Smooth muscle cell (in vitro differentiated cells): ENCODE measurements around the gene PPFIA4. TPM values are rescaled to one million over a fixed set of nuclear protein-coding genes. Genes with fewer than 3 reads are reported as not detected.
A peak's percentile ranks its signal among the peaks of the same experiment; 100 is the strongest.

ENCODE experiments used
- DNase-seq: peaks from one replicate; lab custom pipeline; 2025; ENCODE audit not compliant: unreplicated experiment; lab: John Stamatoyannopoulos, UW
- H2AFZ ChIP-seq: fragments of 200-600 bp; sonication (generic); 2 replicates; pipeline ENCODE4 v1.6.0; 2016; ENCODE audit warnings: antibody characterized with exemption, low read depth, mild to moderate bottlenecking
- H3F3A ChIP-seq: fragments of 200-600 bp; sonication (generic); 2 replicates; pipeline ENCODE4 v1.6.0; 2017; ENCODE audit warnings: antibody characterized with exemption, low read depth
- H3K27ac ChIP-seq: fragments of 200-600 bp; sonication (generic); 2 replicates; pipeline ENCODE4 v1.5.1; 2016; ENCODE audit warnings: low read depth, mild to moderate bottlenecking
- H3K27me3 ChIP-seq: fragments of 200-600 bp; sonication (generic); 2 replicates; pipeline ENCODE4 v1.6.1; 2016; ENCODE audit warnings: low read depth, mild to moderate bottlenecking
- H3K36me3 ChIP-seq: fragments of 200-600 bp; sonication (generic); 2 replicates; pipeline ENCODE4 v1.5.1; 2016; ENCODE audit warnings: low read depth
- H3K4me1 ChIP-seq: fragments of 200-600 bp; sonication (generic); 2 replicates; pipeline ENCODE4 v1.5.1; 2016; ENCODE audit warnings: low read depth
- H3K4me2 ChIP-seq: fragments of 200-600 bp; sonication (generic); 2 replicates; pipeline ENCODE4 v1.6.0; 2016; ENCODE audit warnings: mild to moderate bottlenecking
- H3K4me3 ChIP-seq: fragments of 200-600 bp; sonication (generic); 2 replicates; pipeline ENCODE4 v1.5.1; 2016; ENCODE audit warnings: mild to moderate bottlenecking
- H3K79me2 ChIP-seq: fragments of 200-600 bp; sonication (generic); 2 replicates; pipeline ENCODE4 v1.6.0; 2016; ENCODE audit warnings: low read depth, mild to moderate bottlenecking
- H3K9ac ChIP-seq: fragments of 200-600 bp; sonication (generic); 2 replicates; pipeline ENCODE4 v1.6.0; 2016; ENCODE audit warnings: low read depth
- H3K9me3 ChIP-seq: fragments of 200-600 bp; sonication (generic); replicated peaks from 2 replicates; pipeline ENCODE4 v1.5.1; 2016; ENCODE audit warnings: low read depth
- H4K20me1 ChIP-seq: fragments of 200-600 bp; sonication (generic); 2 replicates; pipeline ENCODE4 v1.6.0; 2016; ENCODE audit warnings: low read depth
- CTCF ChIP-seq: fragments of 200-600 bp; sonication (generic); IDR thresholded peaks from 2 replicates; pipeline ENCODE4 v1.5.1; 2017; ENCODE audit warnings: borderline replicate concordance, mild to moderate bottlenecking, antibody characterized with exemption; ENCODE audit not compliant: insufficient read depth, poor library complexity, severe bottlenecking
- WGBS: methylation state at CpG from one replicate; pipeline ENCODE4 v1.1.7; 2016; ENCODE audit warnings: low lambda C conversion rate; 5-methylcytosine and 5-hydroxymethylcytosine counted together
- polyA plus RNA-seq: library from polyadenylated mRNA; unstranded; fragments of >200 nt; fragmentation: Nextera tagmentation; extraction: Ambion mirVana; gene quantifications from 2 replicates; pipeline ENCODE4 v1.2.1, GENCODE V29; 2016
- total RNA-seq: library from RNA; depleted of rRNA; stranded (reverse); fragments of >200 nt; gene quantifications from 2 replicates; pipeline ENCODE4 v1.2.3, GENCODE V29; 2014

Gene PPFIA4
- total and polyA plus RNA-seq, 2 experiments from 2014 or later, result 6.5 to 10.8 TPM

GRCh38 chr1:203089651-203090045 is 63.4 kb downstream of the PPFIA4 start:
- H3K27ac ChIP-seq, result no peak overlapping the region
- 85% methylated on average over 5 of the region's 7 CpGs for WGBS
- no peak overlapping the region for H3K4me3 ChIP-seq
- H3K9me3 ChIP-seq, result peaks cover 4% of the 10 kb centered on the region
- no peak overlapping the region for H3K4me2 ChIP-seq
- H3K36me3 ChIP-seq, result no peaks in the 10 kb centered on the region
- H3K4me1 ChIP-seq, result no peaks in the 10 kb centered on the region
- H2AFZ ChIP-seq, result no peak overlapping the region
- H3F3A ChIP-seq, result no peaks in the 10 kb centered on the region
- H3K79me2 ChIP-seq, result no peaks in the 10 kb centered on the region
- no peaks in the 10 kb centered on the region for H3K27me3 ChIP-seq
- TF ChIP-seq CTCF, result no peak
- no peak for DNase-seq
- H4K20me1 ChIP-seq, result no peaks in the 10 kb centered on the region
- no peak overlapping the region for H3K9ac ChIP-seq

GRCh38 chr1:203090421-203091198 is 64.3 kb downstream of the PPFIA4 start:
- Histone ChIP-seq H3K27me3 (no peaks in the 10 kb centered on the region), H2AFZ (no peak overlapping the region), H3K27ac (peak overlapping the region; percentile 19), H3K4me1 (no peaks in the 10 kb centered on the region), H3F3A (no peaks in the 10 kb centered on the region), H3K79me2 (no peaks in the 10 kb centered on the region), H3K4me3 (no peak overlapping the region), H4K20me1 (no peaks in the 10 kb centered on the region), H3K4me2 (peak overlapping the region; percentile 4), H3K9ac (no peak overlapping the region), H3K9me3 (peaks cover 13% of the 10 kb centered on the region), H3K36me3 (no peaks in the 10 kb centered on the region)
- TF ChIP-seq CTCF, result no peak
- no peak for DNase-seq
- WGBS, result 54% methylated on average over 6 of the region's 6 CpGs

GRCh38 chr1:203091199-203091477 is 64.8 kb downstream of the PPFIA4 start:
- WGBS, result 58% methylated on average over 4 of the region's 4 CpGs
- Histone ChIP-seq H4K20me1 (no peaks in the 10 kb centered on the region), H3K4me1 (no peaks in the 10 kb centered on the region), H3K9me3 (peaks cover 13% of the 10 kb centered on the region), H3F3A (no peaks in the 10 kb centered on the region), H3K36me3 (no peaks in the 10 kb centered on the region), H2AFZ (no peak overlapping the region), H3K9ac (no peak overlapping the region), H3K27ac (peak overlapping the region; percentile 19), H3K4me2 (peak overlapping the region; percentile 4), H3K4me3 (no peak overlapping the region), H3K27me3 (no peaks in the 10 kb centered on the region), H3K79me2 (no peaks in the 10 kb centered on the region)
- TF ChIP-seq CTCF, result no peak
- DNase-seq, result no peak

GRCh38 chr1:203091761-203092330 is 65.6 kb downstream of the PPFIA4 start:
- no peak overlapping the region for H3K9ac ChIP-seq

More at GRCh38 chr1:203091761-203092330, 65.6 kb downstream of the PPFIA4 start:
- no peak overlapping the region for H3K27ac ChIP-seq
- H3K27me3 ChIP-seq, result no peaks in the 10 kb centered on the region
- no peak overlapping the region for H2AFZ ChIP-seq
- H3K9me3 ChIP-seq, result peaks cover 13% of the 10 kb centered on the region
- DNase-seq, result no peak
- no peaks in the 10 kb centered on the region for H4K20me1 ChIP-seq
- H3K79me2 ChIP-seq, result no peaks in the 10 kb centered on the region
- TF ChIP-seq CTCF, result no peak
- 68% methylated on average over 6 of the region's 6 CpGs for whole genome bisulfite sequencing
- H3K4me1 ChIP-seq, result no peaks in the 10 kb centered on the region
- no peaks in the 10 kb centered on the region for H3K36me3 ChIP-seq
- H3F3A ChIP-seq, result no peaks in the 10 kb centered on the region
- no peak overlapping the region for H3K4me3 ChIP-seq
- no peak overlapping the region for H3K4me2 ChIP-seq
